HUES6 (cell line): ENCODE measurements around the gene EPM2A.
"Not testable (repeated sequence)": the region's sequence is repeated elsewhere in the genome, so short reads cannot be mapped to it uniquely, and the experiment has no call there.

Experiments used
- H3K27ac ChIP-seq: 2 replicates; pipeline ENCODE4 v1.7.0; 2013; ENCODE audit warnings: low read depth, mild to moderate bottlenecking, low read length, inconsistent platforms
- H3K27me3 ChIP-seq: 2 replicates; pipeline ENCODE4 v1.6.1; 2013; ENCODE audit warnings: low read length; ENCODE audit not compliant: control insufficient read depth, insufficient read depth
- H3K36me3 ChIP-seq: 2 replicates; pipeline ENCODE4 v1.6.1; 2013; ENCODE audit warnings: low read length; ENCODE audit not compliant: control insufficient read depth, insufficient read depth
- H3K4me1 ChIP-seq: 2 replicates; pipeline ENCODE4 v1.6.1; 2013; ENCODE audit warnings: low read length; ENCODE audit not compliant: control insufficient read depth, insufficient read depth
- H3K4me3 ChIP-seq: 2 replicates; pipeline ENCODE4 v1.5.1; 2013; ENCODE audit warnings: low read depth, low read length
- H3K9ac ChIP-seq: one replicate; pipeline ENCODE4 v1.6.1; 2013; ENCODE audit warnings: mild to moderate bottlenecking, low read length
- H3K9me3 ChIP-seq: 2 replicates; pipeline ENCODE4 v1.6.1; 2013; ENCODE audit warnings: low read depth, low read length; ENCODE audit not compliant: control insufficient read depth, insufficient read depth

EPM2A gene

DNA sequence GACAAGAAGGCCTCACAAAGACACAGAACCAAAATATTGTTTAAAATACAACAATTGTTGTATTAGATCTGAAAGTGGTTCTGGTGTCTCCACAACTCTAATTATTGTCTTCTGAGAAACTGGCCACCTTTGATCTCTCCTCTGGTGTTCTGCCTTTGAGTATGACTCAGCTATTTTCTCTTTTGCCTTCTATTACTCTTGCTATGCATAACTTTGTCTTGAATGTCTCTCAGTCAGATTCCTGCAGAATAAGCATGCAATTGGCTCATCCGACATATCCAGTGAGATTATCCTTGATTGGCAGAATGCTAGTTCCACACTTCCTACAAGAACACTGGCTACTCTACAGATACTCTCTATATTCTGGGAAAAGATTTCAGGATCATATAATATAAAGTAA is 14.3 kb upstream of the EPM2A start:
- H3K9ac ChIP-seq = no peak overlapping the region
- 0 out of 2 replicates have a peak, but pooled peaks cover 3% of the 10 kb centered on the region for H3K4me1 ChIP-seq
- no peaks in the 10 kb centered on the region for H3K9me3 ChIP-seq
- no peaks in the 10 kb centered on the region for H3K36me3 ChIP-seq
- H3K27ac ChIP-seq = no peak overlapping the region
- no peak overlapping the region for H3K4me3 ChIP-seq
- H3K27me3 ChIP-seq = no peaks in the 10 kb centered on the region

DNA sequence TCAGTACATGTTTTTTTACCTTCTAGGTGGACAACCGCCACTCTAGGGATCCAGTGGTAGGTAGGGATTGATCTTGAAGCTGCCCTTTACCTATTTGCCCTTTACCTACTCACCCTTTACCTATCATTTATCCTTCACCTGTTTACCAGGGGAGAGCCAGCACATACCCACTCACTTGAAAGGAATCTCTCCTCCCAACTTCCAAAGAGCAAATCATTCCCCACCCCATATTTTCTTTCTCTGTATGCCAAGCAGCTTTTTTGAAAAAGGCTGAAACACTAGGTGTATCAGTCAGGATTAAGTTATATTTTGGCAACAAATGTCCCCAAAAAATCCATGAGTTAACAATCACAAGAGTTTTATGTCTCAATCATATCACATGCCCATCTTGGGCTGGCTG is 10.5 kb upstream of the EPM2A start:
- Histone ChIP-seq H3K9ac (no peak overlapping the region), H3K36me3 (no peaks in the 10 kb centered on the region), H3K9me3 (no peaks in the 10 kb centered on the region), H3K27ac (no peak overlapping the region), H3K27me3 (no peaks in the 10 kb centered on the region), H3K4me1 (0 out of 2 replicates have a peak, but pooled peaks cover 3% of the 10 kb centered on the region), H3K4me3 (no peak overlapping the region)

DNA sequence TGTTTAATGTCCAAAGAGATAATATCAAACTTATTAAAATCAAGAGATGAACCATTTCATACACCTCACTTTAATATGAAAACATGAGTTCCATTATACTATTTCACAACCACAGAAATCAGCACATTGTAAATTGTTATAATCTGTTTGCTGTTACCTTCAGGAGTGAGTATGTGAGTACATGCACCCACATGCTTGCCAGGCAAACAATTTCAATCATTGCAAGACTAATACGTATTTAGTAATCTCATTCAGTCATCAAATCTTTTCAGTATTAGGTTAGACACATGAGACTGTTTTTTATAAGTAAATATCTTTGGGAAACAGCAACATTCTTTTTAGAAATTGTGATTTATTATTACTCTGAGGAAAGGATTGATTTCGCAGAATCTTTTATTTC is 9.3 kb upstream of the EPM2A start:
- H3K4me1 ChIP-seq = 0 out of 2 replicates have a peak, but pooled peaks cover 2% of the 10 kb centered on the region
- no peaks in the 10 kb centered on the region for H3K9me3 ChIP-seq
- no peak overlapping the region for H3K4me3 ChIP-seq
- H3K36me3 ChIP-seq = no peaks in the 10 kb centered on the region
- H3K27me3 ChIP-seq = no peaks in the 10 kb centered on the region
- no peak overlapping the region for H3K27ac ChIP-seq
- H3K9ac ChIP-seq = no peak overlapping the region

DNA sequence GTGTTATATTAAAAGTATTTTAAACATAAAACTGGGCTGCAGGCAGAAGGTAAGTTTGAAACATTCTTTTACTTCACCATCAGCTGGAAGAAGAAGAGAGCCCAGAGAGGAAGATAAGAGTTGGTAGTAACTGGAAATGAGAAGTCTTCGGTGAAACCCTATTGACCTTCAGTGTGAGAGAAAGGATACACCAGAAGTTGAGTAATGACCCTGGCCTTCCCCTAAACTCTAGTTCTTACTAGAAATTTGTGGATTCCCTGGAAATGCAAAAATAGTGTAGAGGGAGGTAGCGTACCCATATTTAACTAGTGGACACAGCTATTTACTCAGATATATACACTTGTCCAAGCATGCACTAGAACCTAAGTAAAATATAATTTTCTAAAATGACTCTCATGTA is 8.0 kb upstream of the EPM2A start:
- Histone ChIP-seq H3K27me3 (no peaks in the 10 kb centered on the region), H3K4me3 (no peak overlapping the region), H3K4me1 (no peaks in the 10 kb centered on the region; the same call in 1 of the 2 replicates), H3K36me3 (no peaks in the 10 kb centered on the region), H3K9me3 (no peaks in the 10 kb centered on the region), H3K9ac (no peak overlapping the region), H3K27ac (no peak overlapping the region)

DNA sequence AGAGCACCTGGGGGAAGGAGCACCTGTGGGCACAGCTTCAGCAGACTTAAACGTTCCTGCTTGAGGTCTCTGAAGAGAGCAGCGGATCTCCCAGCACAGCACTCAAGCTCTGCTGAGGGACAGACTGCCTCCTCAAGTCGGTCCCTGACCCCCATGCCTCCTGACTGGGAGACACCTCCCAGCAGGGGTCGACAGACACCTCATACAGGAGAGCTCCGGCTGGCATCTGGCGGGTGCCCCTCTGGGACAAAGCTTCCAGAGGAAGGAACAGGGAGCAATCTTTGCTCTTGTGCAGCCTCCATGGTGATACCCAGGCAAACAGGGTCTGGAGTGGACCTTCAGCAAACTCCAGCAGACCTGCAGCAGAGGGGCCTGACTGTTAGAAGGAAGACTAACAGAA is 7.2 kb upstream of the EPM2A start:
- H3K27ac ChIP-seq, H3K36me3 ChIP-seq, H3K27me3 ChIP-seq, H3K4me1 ChIP-seq, H3K4me3 ChIP-seq, H3K9ac ChIP-seq, H3K9me3 ChIP-seq: not testable (repeated sequence)

DNA sequence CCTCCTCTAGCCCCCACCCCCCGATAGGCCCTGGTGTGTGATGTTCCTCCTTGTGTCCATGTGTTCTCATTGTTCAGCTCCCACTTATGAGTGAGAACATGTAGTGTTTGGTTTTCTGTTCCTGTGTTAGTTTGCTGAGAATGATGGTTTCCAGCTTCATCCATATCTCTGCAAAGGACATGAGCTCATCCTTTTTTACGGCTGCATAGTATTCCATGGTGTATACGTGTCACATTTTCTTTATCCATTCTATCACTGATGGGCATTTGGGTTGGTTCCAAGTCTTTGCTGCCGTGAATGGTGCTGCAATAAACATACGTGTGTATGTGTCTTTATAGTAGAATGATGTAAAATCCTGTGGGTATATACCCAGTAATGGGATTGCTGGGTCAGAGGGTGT is 4.4 kb upstream of the EPM2A start:
- not testable (repeated sequence) for H3K4me3 ChIP-seq, H3K27me3 ChIP-seq, H3K9me3 ChIP-seq, H3K9ac ChIP-seq, H3K36me3 ChIP-seq, H3K4me1 ChIP-seq, H3K27ac ChIP-seq

DNA sequence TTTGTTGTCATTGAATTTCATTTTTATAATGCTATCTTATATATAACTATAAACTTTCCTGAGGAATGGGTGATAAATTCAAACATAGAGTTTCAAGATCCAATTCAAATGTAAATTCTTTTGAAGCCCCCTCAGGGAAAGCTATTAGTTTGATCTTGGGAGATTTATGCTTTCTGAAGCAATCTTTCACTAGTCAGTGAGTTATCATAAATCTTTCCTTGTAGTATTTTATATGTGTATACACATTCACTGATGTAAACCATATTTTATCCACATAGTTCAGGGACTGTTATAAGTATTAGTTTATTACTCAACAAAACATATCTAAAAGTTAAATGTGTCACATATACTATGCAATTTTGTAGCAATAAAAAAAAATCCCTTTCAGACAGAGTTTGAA is 2.9 kb upstream of the EPM2A start:
- H3K4me1 ChIP-seq = peaks cover 6% of the 10 kb centered on the region
- H3K4me3 ChIP-seq = no peak overlapping the region
- H3K9ac ChIP-seq = no peak overlapping the region
- H3K36me3 ChIP-seq = no peaks in the 10 kb centered on the region
- H3K27me3 ChIP-seq = no peaks in the 10 kb centered on the region
- H3K9me3 ChIP-seq = no peaks in the 10 kb centered on the region
- no peak overlapping the region for H3K27ac ChIP-seq

DNA sequence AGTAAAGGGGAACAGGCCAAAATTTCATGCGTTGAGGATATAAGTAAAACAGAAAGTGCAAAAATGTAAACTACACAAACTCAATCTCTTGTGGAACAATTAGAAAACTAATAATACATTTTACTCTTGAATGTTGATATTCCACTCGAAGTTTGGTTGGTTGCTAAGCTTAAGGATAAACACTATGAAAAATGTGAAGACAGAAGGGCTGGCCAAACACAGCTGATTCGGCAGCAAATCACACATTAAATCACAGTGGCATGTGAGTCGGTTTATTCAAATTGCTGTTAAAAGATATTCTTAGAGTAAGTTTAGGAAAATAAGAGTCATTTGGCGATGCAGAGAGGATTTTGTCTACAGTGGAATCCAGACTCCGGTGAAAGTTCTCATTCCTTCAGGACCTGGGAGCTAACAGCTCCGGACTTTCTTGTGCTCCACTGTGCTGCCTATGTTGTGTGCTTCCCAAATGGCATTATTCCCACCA is 1.4 kb upstream of the EPM2A start:
- no peaks in the 10 kb centered on the region for H3K27me3 ChIP-seq
- no peak overlapping the region for H3K27ac ChIP-seq
- no peak overlapping the region for H3K4me3 ChIP-seq
- H3K36me3 ChIP-seq = no peaks in the 10 kb centered on the region
- peaks cover 6% of the 10 kb centered on the region for H3K4me1 ChIP-seq
- no peak overlapping the region for H3K9ac ChIP-seq
- H3K9me3 ChIP-seq = no peaks in the 10 kb centered on the region

DNA sequence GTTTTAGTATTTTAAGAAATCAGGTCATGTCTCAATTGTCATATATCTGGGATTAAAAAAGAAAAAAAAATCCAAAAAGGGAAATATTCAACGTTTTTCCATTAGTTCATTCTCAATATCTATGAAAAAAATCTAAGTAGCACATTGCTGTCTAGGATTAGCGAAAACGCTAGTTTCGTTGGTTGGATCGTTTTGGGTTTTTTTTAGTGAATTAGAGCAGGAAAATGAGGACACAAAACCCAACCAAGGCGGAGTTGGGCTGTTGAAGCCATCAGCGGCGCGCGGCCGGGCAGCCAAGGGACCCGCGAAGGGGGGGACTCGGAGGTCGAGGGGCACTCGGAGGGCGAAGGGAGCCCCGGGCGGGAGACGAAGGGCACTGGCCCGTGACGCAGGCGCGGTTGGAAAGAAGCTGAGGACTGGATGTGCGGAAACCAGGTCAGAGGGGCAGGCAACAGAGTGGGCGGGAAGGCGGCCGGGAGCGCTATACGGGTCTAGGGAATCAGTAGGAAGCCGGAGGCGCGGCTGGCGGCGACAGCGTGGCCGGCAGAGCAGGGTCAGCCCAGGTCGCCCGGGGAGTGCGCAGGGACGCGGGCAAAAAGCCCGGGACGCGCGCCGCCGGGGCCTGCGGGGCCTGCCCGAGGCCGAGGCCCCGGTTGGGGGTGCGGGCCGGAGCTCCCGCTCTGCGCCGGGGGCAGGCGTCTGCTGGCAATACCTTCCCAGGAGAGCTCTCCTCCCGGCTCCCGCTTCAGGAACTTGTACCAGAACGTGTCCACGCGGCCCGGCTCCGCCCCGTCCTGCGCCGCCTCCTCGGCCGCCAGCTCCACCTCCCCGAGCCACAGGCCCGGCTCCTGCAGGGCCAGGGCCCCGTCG is 599 bp downstream of the EPM2A start:
- H3K4me1 ChIP-seq = peaks cover 6% of the 10 kb centered on the region
- peak overlapping the region; percentile 84 for H3K9ac ChIP-seq
- H3K27me3 ChIP-seq = no peaks in the 10 kb centered on the region
- peak overlapping the region; percentile 96 for H3K27ac ChIP-seq
- H3K9me3 ChIP-seq = 0 out of 2 replicates have a peak, but pooled peaks cover 2% of the 10 kb centered on the region
- H3K4me3 ChIP-seq = peak overlapping the region; percentile 65
- H3K36me3 ChIP-seq = no peaks in the 10 kb centered on the region

DNA sequence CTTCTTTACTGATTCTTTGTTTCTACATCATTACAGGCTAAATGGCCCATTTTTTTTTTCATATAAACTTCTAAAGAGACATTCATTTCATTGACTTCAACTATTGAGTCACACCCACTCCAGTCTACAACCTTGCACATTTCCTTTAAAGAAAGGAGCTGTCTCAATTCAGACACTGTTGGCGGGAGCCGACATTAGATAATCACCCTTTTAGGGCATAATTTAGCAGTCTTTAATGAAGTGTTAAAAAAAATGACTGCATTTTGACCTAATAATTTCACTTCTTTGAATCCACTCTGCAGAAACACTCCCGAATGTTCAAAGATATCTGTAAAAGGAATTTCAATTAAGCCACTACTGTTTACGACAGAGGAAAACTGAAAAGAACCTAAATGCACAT is 1.5 kb downstream of the EPM2A start:
- H3K4me3 ChIP-seq = peak overlapping the region; percentile 65
- peaks cover 10% of the 10 kb centered on the region for H3K9me3 ChIP-seq
- peaks cover 6% of the 10 kb centered on the region; the same call in 1 of the 2 replicates for H3K4me1 ChIP-seq
- H3K36me3 ChIP-seq = no peaks in the 10 kb centered on the region
- H3K27ac ChIP-seq = no peak overlapping the region
- H3K27me3 ChIP-seq = no peaks in the 10 kb centered on the region
- H3K9ac ChIP-seq = no peak overlapping the region

DNA sequence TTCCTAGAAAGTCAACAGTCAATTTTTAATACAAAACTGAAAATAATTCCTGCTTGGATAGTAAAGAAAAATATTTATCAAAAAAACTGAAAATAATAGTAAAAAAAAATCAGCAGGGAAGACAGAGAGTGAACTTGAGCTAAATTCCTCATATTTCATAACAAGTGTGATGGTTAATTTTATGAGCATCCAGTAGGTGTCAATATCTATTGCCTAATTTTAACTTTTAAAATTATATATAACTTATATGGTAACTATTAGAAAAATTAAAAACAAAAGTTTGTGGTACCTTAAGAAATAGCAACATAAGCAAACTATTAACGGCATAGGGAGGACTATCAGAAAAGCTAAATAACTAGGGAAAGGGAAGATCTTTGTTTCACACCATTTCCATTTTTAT is 2.1 kb downstream of the EPM2A start:
- Histone ChIP-seq H3K27me3 (no peaks in the 10 kb centered on the region), H3K27ac (no peak overlapping the region), H3K9me3 (peaks cover 16% of the 10 kb centered on the region), H3K4me1 (peaks cover 6% of the 10 kb centered on the region; the same call in 1 of the 2 replicates), H3K4me3 (no peak overlapping the region), H3K36me3 (no peaks in the 10 kb centered on the region), H3K9ac (no peak overlapping the region)
